A673 (cell line): Measurements from ENCODE around the gene C8G.

Experiments used
- EZH2 ChIP-seq: fragments of 200-600 bp; sonication (generic); IDR thresholded peaks from 2 replicates; pipeline ENCODE4 v1.6.1; 2017; ENCODE audit warnings: borderline replicate concordance, low read depth, mild to moderate bottlenecking, mixed read lengths, antibody characterized with exemption, low read length; ENCODE audit not compliant: poor library complexity, severe bottlenecking
- TF ChIP-seq, protein P1 (sequence below): fragments of 300-800, 200-600 bp; sonication (generic); conservative IDR thresholded peaks from 2 replicates; pipeline ENCODE4 v1.5.1; 2017; ENCODE audit warnings: low read depth, mild to moderate bottlenecking, antibody characterized with exemption, low read length, moderate library complexity, mixed read lengths

DNA sequence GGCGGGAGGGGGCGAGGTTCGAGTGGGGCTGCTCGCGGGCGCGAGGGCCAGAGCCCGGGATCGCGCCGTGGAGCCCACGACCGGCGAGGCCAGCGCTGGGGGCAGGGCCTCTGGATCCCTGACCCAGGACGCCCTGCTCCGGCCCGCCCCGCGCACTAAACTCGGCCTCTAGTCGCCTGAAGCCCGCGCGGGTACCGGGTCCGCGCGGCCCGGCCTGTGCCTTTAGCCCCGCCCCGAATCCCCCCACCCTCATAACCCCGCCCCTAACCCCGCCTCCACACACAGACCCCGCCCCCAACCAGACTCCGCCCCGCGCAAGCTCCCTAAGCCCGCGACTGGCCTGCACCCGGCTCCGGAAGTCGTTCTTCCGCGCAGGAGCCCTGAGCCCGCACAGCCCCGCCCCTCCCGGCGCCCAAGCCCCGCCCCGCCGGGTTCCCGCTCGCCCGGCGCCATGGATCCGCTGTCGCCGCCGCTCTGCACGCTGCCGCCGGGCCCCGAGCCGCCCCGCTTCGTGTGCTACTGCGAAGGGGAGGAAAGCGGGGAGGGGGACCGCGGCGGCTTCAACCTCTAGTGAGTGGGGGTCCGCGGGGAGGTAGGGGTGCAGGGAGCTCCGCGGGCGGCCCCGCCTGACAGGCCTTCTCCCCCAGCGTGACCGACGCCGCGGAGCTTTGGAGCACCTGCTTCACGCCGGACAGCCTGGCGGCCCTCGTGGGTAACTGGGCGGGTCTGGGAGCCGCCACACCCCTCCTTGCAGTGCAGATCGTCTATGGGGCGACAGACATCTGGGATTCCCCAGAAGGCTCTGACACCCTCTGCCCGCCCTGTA, 47.2 kb downstream of the C8G start, which contains the start of gene PAXX:
- TF ChIP-seq, protein P1, sequence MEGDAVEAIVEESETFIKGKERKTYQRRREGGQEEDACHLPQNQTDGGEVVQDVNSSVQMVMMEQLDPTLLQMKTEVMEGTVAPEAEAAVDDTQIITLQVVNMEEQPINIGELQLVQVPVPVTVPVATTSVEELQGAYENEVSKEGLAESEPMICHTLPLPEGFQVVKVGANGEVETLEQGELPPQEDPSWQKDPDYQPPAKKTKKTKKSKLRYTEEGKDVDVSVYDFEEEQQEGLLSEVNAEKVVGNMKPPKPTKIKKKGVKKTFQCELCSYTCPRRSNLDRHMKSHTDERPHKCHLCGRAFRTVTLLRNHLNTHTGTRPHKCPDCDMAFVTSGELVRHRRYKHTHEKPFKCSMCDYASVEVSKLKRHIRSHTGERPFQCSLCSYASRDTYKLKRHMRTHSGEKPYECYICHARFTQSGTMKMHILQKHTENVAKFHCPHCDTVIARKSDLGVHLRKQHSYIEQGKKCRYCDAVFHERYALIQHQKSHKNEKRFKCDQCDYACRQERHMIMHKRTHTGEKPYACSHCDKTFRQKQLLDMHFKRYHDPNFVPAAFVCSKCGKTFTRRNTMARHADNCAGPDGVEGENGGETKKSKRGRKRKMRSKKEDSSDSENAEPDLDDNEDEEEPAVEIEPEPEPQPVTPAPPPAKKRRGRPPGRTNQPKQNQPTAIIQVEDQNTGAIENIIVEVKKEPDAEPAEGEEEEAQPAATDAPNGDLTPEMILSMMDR = no peak
- TF ChIP-seq EZH2 = no peak
